ENCODE measurements around the gene TOMM34.

The TOMM34 gene

GRCh38 chr20:44988631-44989171 lies 28.5 kb upstream of the TOMM34 start:
- H3K4me3 ChIP-seq (replicated peaks; ENCODE audit: low read depth, low read length): no peak overlapping the region
- TF ChIP-seq, protein P1, sequence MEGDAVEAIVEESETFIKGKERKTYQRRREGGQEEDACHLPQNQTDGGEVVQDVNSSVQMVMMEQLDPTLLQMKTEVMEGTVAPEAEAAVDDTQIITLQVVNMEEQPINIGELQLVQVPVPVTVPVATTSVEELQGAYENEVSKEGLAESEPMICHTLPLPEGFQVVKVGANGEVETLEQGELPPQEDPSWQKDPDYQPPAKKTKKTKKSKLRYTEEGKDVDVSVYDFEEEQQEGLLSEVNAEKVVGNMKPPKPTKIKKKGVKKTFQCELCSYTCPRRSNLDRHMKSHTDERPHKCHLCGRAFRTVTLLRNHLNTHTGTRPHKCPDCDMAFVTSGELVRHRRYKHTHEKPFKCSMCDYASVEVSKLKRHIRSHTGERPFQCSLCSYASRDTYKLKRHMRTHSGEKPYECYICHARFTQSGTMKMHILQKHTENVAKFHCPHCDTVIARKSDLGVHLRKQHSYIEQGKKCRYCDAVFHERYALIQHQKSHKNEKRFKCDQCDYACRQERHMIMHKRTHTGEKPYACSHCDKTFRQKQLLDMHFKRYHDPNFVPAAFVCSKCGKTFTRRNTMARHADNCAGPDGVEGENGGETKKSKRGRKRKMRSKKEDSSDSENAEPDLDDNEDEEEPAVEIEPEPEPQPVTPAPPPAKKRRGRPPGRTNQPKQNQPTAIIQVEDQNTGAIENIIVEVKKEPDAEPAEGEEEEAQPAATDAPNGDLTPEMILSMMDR (IDR thresholded peaks at IDR 0.05; ENCODE audit: low read length, missing control alignments): no peak
- DNase-seq (ENCODE audit: low read depth): no peak

- no peak for DNase-seq (ENCODE audit: low read depth)
- TF ChIP-seq, protein P1 (IDR thresholded peaks at IDR 0.05; ENCODE audit: low read length, missing control alignments): no peak
- H3K4me3 ChIP-seq (replicated peaks; ENCODE audit: low read depth, low read length): no peak overlapping the region
Observed at GRCh38 chr20:44983093-44983674, 23.0 kb upstream of the TOMM34 start.

GRCh38 chr20:44981736-44982406 lies 21.7 kb upstream of the TOMM34 start:
- TF ChIP-seq, protein P1 (IDR thresholded peaks at IDR 0.05; ENCODE audit: low read length, missing control alignments): no peak
- DNase-seq (ENCODE audit: low read depth): no peak
- H3K4me3 ChIP-seq (replicated peaks; ENCODE audit: low read depth, low read length): no peak overlapping the region

DNA sequence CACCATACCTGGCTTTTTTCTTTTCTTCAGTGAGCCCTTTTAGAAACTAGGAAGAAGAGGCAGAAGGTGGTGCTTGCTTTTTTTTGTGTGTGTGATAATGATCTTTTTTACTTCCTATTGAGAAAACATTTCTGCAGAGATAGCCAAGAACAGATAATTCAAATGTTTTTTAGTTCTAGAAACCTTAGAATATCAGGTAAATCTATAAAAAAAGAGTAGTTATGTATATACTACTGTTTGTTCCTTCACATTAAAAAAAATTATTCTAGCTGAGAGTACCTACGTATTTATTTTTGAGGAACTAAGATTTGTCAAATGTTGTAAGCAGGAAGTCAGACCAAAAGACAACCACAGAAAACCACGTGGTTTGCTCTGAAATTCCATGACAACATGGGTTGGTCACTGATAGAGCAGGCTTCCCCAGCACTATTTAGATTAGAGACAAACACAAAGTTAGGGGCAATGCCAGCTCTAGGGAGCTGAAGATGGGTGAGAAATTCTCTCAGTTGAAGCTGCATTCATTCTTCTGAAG lies 19.0 kb upstream of the TOMM34 start:
- DNase-seq (ENCODE audit: low read depth): peak; percentile 59
- no peak overlapping the region for H3K4me3 ChIP-seq (replicated peaks; ENCODE audit: low read depth, low read length)
- TF ChIP-seq, protein P1 (IDR thresholded peaks at IDR 0.05; ENCODE audit: low read length, missing control alignments): no peak

GRCh38 chr20:44976698-44977097 lies 16.5 kb upstream of the TOMM34 start:
- no peak for DNase-seq (ENCODE audit: low read depth)
- no peak overlapping the region for H3K4me3 ChIP-seq (replicated peaks; ENCODE audit: low read depth, low read length)
- TF ChIP-seq, protein P1 (IDR thresholded peaks at IDR 0.05; ENCODE audit: low read length, missing control alignments): no peak

GRCh38 chr20:44973053-44973452 lies 12.9 kb upstream of the TOMM34 start:
- TF ChIP-seq, protein P1 (IDR thresholded peaks at IDR 0.05; ENCODE audit: low read length, missing control alignments): no peak
- DNase-seq (ENCODE audit: low read depth): peak; percentile 16
- no peak overlapping the region for H3K4me3 ChIP-seq (replicated peaks; ENCODE audit: low read depth, low read length)

Data from fibroblast of pulmonary artery (primary cell).